Stimulated activated CD4-positive, alpha-beta T cell treated with anti-CD3 and anti-CD28 coated beads, Interleukin-4, amount 100 ng/mL, for 4 hours (primary cell): Measurements from ENCODE around the gene CHP1.
"Not testable (repeated sequence)": the region's sequence is repeated elsewhere in the genome, so short reads cannot be mapped to it uniquely, and the experiment has no call there.

Experiments used
- DNase-seq, 2 experiments: peaks; one replicate each; pipeline ENCODE4 v3.0.0-alpha.2; 2020

Gene CHP1

GRCh38 chr15:41301587-41301986 is 70.5 kb downstream of the CHP1 start:
- no peak for DNase-seq

GRCh38 chr15:41304149-41304770 is 73.2 kb downstream of the CHP1 start:
- no peak for DNase-seq

GRCh38 chr15:41307679-41308078 is 76.6 kb downstream of the CHP1 start:
- DNase-seq = no peak

GRCh38 chr15:41309226-41309905 is 78.3 kb downstream of the CHP1 start:
- no peak for DNase-seq

- not testable (repeated sequence) for DNase-seq
These were observed 89.8 kb downstream of the CHP1 start for GRCh38 chr15:41320805-41321330.

- no peak for DNase-seq
These were observed 92.5 kb downstream of the CHP1 start for GRCh38 chr15:41323611-41324010.

- no peak for DNase-seq
These were observed 100.2 kb downstream of the CHP1 start for GRCh38 chr15:41331281-41331680.
